ENCODE data around the gene EXPH5.

Gene EXPH5

GRCh38 chr11:108508653-108509593, 84.6 kb downstream of the EXPH5 start:
- DNase-seq = no peak

- no peak for DNase-seq
Measured at GRCh38 chr11:108501396-108501795, 92.2 kb downstream of the EXPH5 start.

GRCh38 chr11:108500721-108501120, 92.8 kb downstream of the EXPH5 start:
- no peak for DNase-seq

GRCh38 chr11:108500169-108500568, 93.4 kb downstream of the EXPH5 start:
- no peak for DNase-seq

GRCh38 chr11:108498816-108499408, 94.7 kb downstream of the EXPH5 start:
- DNase-seq = no peak

- peak; percentile 47 for DNase-seq
Measured at GRCh38 chr11:108498046-108498815, 95.3 kb downstream of the EXPH5 start, which contains the start of gene POGLUT3. Gene POGLUT3, minus strand, starts transcription at chr11:108498384. Its CDS starts 18 bp downstream, at chr11:108498366.

- peak; percentile 99 for DNase-seq
Measured at GRCh38 chr11:108497317-108498045, 96.1 kb downstream of the EXPH5 start.

GRCh38 chr11:108496643-108497256, 96.8 kb downstream of the EXPH5 start:
- DNase-seq = peak; percentile 1

- DNase-seq = no peak
Measured at GRCh38 chr11:108495326-108495725, 98.2 kb downstream of the EXPH5 start.

GRCh38 chr11:108494182-108494581, 99.4 kb downstream of the EXPH5 start:
- DNase-seq = no peak

GRCh38 chr11:108491936-108492335, 101.6 kb downstream of the EXPH5 start:
- DNase-seq = no peak

- DNase-seq = no peak
Measured at GRCh38 chr11:108486828-108487227, 106.7 kb downstream of the EXPH5 start.

GRCh38 chr11:108486331-108486730, 107.2 kb downstream of the EXPH5 start:
- no peak for DNase-seq

- DNase-seq = no peak
Measured at GRCh38 chr11:108483163-108483562, 110.4 kb downstream of the EXPH5 start.

- no peak for DNase-seq
Measured at GRCh38 chr11:108474664-108475463, 118.7 kb downstream of the EXPH5 start.

- DNase-seq = no peak
Measured at GRCh38 chr11:108472681-108473080, 120.9 kb downstream of the EXPH5 start.

GRCh38 chr11:108468478-108468864, 125.1 kb downstream of the EXPH5 start:
- peak; percentile 11 for DNase-seq

- peak; percentile 97 for DNase-seq
Measured at GRCh38 chr11:108467091-108467823, 126.3 kb downstream of the EXPH5 start, which contains the start of gene C11orf65. Gene C11orf65, minus strand, starts transcription at chr11:108467529. Its CDS starts 5,970 bp downstream, at chr11:108461559.

- DNase-seq = peak; percentile 11
Measured at GRCh38 chr11:108466405-108466804, 127.2 kb downstream of the EXPH5 start.
